H1 (cell line): ENCODE measurements around the gene RAD51D. TPM values are rescaled to one million over a fixed set of nuclear protein-coding genes. Genes with fewer than 3 reads are reported as not detected.

Experiments used
- POU5F1 ChIP-seq: IDR thresholded peaks from 2 replicates; pipeline ENCODE4 v1.6.1; 2011; ENCODE audit warnings: low read depth, mild to moderate bottlenecking, low read length, moderate library complexity
- RAD21 ChIP-seq, 2 experiments: IDR thresholded peaks in 1 of 2; conservative IDR thresholded peaks in 1 of 2; 2 replicates each; pipeline ENCODE4 v1.6.1; 2011; ENCODE audit warnings: low read depth in 2 of 2, low read length in 2 of 2, improper control_type of control experiment in 1 of 2, inconsistent platforms in 1 of 2, mild to moderate bottlenecking in 1 of 2, moderate library complexity in 1 of 2
- RBBP5 ChIP-seq: IDR thresholded peaks from 2 replicates; pipeline ENCODE4 v1.7.1; 2012; ENCODE audit warnings: low read depth, mild to moderate bottlenecking, inconsistent platforms, low read length, moderate library complexity, borderline replicate concordance
- polyA plus RNA-seq, 7 experiments: library from polyadenylated mRNA; depleted of rRNA in 3 of 7; stranded (reverse) in 5 of 7; unstranded in 2 of 7; fragments of >200 nt in 5 of 7; fragments of 200-250 nt in 2 of 7; gene quantifications; 1 replicate in 5 of 7; 2 replicates in 1 of 7; 4 replicates in 1 of 7; pipeline versions ENCODE4 v1.2.1 to v1.2.3, GENCODE V29; 2011 to 2013; ENCODE audit warnings: missing spikeins in 2 of 7, mixed read lengths in 2 of 7
- total RNA-seq: library from RNA; stranded (reverse); fragmentation: NEBNext Ultra II Directional; extraction: Animal tissue kit (Norgen Biotek cat#: 25700); gene quantifications from 2 replicates; pipeline ENCODE4 v1.2.1, GENCODE V29; 2021
- TF ChIP-seq, protein P1 (sequence below): IDR thresholded peaks from 2 replicates; pipeline ENCODE4 v1.6.1; 2011; ENCODE audit warnings: low read depth, mild to moderate bottlenecking, low read length; ENCODE audit not compliant: insufficient read depth

The RAD51D gene
- total and polyA plus RNA-seq, 2 of the 8 experiments (the other 6 are each of a cell fraction or from before 2014, with no cell fraction given), result 10.2 to 12.9 TPM

DNA sequence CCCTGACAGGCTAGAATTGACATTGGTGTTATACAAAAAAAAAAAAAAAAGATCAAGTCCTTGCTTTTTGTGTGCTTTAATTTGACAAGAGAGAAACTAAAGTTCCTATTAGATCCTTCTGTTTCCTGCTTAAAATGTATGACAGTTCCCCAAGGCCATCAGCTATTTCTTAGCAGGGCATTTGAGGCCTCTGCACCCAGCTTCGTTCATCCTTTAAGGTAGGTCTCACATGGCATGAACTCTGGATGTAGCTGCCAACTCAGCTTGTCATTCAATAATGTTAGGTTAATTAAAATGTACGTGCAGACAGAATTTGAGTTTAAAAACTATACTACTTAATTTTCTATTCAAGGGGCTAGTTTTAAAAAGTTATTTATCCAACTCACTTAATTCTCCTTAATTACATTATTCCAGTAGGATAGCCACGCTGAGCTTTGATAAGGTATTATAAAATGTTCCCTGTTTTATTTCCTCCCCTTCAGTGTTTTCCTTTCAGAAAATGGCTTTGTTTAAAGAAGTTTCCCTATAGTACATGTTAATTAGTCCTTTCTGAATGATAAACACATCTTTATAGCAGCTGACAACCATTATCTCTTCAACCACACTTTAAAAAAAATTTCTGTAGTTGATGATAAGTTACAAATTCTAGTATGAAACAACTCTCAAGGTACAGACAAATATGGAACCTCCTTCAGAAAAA is 55.0 kb downstream of the RAD51D start (continued):
- TF ChIP-seq, protein P1, sequence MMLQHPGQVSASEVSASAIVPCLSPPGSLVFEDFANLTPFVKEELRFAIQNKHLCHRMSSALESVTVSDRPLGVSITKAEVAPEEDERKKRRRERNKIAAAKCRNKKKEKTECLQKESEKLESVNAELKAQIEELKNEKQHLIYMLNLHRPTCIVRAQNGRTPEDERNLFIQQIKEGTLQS, result no peak
- TF ChIP-seq RBBP5, result no peak
- TF ChIP-seq POU5F1, result no peak
- TF ChIP-seq RAD21 (IDR thresholded peaks at IDR 0.05 in 1 of 2, conservative IDR thresholded peaks at IDR 0.05 in 1 of 2; ENCODE audit: low read depth in 2 of 2, low read length in 2 of 2), result no peak
